BLaER1 (cell line): ENCODE measurements around the gene NCKAP5L.

Experiments used
- H3K27ac ChIP-seq: shearing (Covaris generic); formaldehyde crosslinking; 2 replicates; pipeline ENCODE4 v1.8.1; 2022
- H3K27me3 ChIP-seq: shearing (Covaris generic); formaldehyde crosslinking; 2 replicates; pipeline ENCODE4 v1.8.1; 2022
- H3K36me3 ChIP-seq: shearing (Covaris generic); formaldehyde crosslinking; 2 replicates; pipeline ENCODE4 v1.8.1; 2022
- H3K4me1 ChIP-seq: shearing (Covaris generic); formaldehyde crosslinking; 2 replicates; pipeline ENCODE4 v1.8.1; 2022
- H3K4me2 ChIP-seq: shearing (Covaris generic); formaldehyde crosslinking; 2 replicates; pipeline ENCODE4 v1.8.1; 2022
- H3K4me3 ChIP-seq: shearing (Covaris generic); formaldehyde crosslinking; 2 replicates; pipeline ENCODE4 v1.8.1; 2022
- H3K9ac ChIP-seq: shearing (Covaris generic); formaldehyde crosslinking; 2 replicates; pipeline ENCODE4 v1.8.1; 2022
- H3K9me3 ChIP-seq: shearing (Covaris generic); formaldehyde crosslinking; 2 replicates; pipeline ENCODE4 v1.8.1; 2022
- H4K20me1 ChIP-seq: shearing (Covaris generic); formaldehyde crosslinking; 2 replicates; pipeline ENCODE4 v1.8.1; 2022
- Cebpa-rat ChIP-seq: shearing (Covaris generic); IDR thresholded peaks from 2 replicates; pipeline ENCODE4 v1.8.1; 2022

NCKAP5L gene

DNA sequence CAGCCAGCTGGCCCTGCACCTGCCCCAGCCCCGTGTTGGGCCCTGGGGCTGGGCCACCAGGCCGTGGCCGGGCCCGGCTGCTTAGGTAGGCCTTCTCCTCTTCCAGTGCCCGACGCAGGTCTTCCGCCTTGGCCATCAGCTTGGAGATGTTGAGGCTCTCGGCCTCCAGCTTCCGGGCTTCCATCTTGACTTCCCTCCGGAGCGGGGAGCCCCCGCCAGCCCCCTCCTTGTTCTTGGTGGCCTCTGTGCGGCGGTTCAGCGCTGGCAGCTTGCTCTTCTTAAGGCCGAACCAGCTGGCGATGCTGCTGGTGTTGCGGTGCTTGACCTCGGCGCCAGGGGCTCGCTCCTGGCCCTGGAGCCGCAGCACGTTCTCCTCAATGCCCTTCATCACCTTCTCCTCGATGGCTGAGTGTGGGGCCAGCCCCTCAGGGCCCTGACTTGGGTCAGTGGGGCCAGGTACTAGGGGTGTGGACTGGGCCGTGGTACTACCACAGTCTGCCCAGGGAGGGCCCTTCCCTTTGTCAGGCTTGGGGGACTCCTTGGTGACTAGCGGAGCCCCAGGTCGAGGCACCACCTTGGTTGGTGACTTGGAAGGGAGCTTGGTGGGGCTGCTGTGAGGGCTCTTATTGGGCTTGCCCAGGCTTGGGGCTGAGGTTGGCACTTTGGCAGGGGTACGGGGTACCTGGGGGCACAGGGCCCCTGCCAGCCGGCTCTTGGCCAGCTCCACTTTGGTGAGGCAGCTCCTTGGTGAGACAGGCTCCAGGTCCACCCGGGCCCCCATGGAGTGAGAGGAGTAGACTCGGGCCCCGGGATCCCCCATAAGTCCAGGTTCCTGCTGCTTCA lies 33.2 kb downstream of the NCKAP5L start:
- H3K4me3 ChIP-seq: no peak overlapping the region
- no peaks in the 10 kb centered on the region for H4K20me1 ChIP-seq
- H3K9me3 ChIP-seq: no peaks in the 10 kb centered on the region
- no peak overlapping the region for H3K27ac ChIP-seq
- peaks cover 10% of the 10 kb centered on the region for H3K4me1 ChIP-seq
- no peaks in the 10 kb centered on the region for H3K27me3 ChIP-seq
- no peak for TF ChIP-seq Cebpa-rat
- no peak overlapping the region for H3K4me2 ChIP-seq
- H3K9ac ChIP-seq: no peak overlapping the region
- H3K36me3 ChIP-seq: peaks cover 77% of the 10 kb centered on the region

DNA sequence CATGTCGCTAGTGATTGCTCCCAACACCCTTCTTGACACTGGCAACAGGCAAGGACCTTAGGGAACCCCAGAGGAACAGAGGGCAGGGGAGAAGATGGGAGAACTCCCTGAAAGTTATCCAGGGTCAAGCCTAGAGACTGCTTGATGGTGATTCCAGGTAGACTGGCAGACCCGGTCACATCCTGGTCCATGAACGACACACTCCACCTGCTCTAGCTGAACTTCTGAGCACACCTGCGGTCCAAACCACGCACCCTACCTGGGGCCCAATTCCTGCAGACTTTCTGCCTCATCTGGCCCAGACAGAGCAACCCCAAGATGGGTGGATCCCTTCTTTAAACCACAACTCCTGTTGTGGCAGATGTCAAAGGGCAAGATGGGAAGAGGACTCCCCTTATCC lies 34.2 kb downstream of the NCKAP5L start:
- no peaks in the 10 kb centered on the region for H4K20me1 ChIP-seq
- no peak overlapping the region for H3K4me2 ChIP-seq
- no peak overlapping the region for H3K27ac ChIP-seq
- H3K36me3 ChIP-seq: peaks cover 68% of the 10 kb centered on the region
- no peak for TF ChIP-seq Cebpa-rat
- H3K4me3 ChIP-seq: no peak overlapping the region
- H3K27me3 ChIP-seq: no peaks in the 10 kb centered on the region
- peaks cover 20% of the 10 kb centered on the region for H3K4me1 ChIP-seq
- no peak overlapping the region for H3K9ac ChIP-seq
- H3K9me3 ChIP-seq: no peaks in the 10 kb centered on the region

DNA sequence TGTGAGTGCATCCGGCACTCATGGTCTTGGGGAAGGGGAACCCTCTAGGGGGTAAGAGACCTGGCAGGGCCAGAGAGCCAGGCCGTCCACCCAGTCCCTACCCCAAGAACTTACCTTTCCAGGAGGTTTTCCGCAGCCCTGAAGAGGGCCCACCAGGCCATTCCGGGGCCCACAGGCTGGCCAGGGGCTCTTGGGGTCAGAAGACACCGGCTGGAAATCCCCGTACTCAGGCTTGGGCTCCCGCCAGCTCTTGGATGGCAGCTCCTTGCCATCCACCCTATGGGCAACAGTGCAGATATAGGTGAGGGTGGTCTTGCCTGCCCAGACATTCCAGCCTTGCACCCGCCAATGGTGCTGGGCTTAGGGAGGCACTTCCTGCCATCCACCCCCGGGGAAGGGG lies 34.6 kb downstream of the NCKAP5L start:
- Histone ChIP-seq H3K4me3 (no peak overlapping the region), H4K20me1 (no peaks in the 10 kb centered on the region), H3K9ac (no peak overlapping the region)

DNA sequence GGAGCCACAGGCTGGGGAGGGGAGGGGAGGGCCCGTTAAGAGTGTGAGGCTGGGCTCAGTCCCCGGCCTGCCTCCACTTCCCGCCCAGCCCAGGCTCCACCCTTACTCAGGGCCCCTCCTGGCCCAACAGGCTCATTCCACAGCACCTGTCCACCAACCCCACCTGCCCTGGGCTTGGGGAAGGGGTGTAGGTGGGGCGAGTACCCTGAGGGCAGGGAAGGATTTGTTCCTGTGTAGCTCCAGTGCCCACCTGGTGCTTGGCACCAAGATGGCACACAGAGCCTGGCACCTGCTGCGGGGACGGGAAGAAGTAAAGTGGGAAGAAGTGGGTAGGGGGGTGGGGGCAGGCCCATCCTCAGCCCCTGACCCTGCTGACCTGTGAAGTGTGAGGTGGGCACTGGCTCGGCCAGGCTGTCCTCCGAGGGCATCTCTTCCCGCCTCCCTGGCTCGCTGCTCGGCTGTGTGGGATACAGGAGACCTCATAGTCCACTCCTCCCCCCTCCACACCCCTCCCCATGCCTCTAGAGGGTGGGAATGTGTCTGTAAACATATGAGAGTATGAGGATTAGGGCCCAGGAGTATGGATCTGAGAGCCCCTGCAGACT lies 35.1 kb downstream of the NCKAP5L start:
- no peak overlapping the region for H3K9ac ChIP-seq
- H3K36me3 ChIP-seq: peaks cover 59% of the 10 kb centered on the region
- no peak overlapping the region for H3K4me2 ChIP-seq
- H3K4me1 ChIP-seq: peaks cover 16% of the 10 kb centered on the region
- no peak overlapping the region for H3K27ac ChIP-seq
- H3K9me3 ChIP-seq: no peaks in the 10 kb centered on the region
- no peak overlapping the region for H3K4me3 ChIP-seq
- no peaks in the 10 kb centered on the region for H3K27me3 ChIP-seq
- TF ChIP-seq Cebpa-rat: no peak
- no peaks in the 10 kb centered on the region for H4K20me1 ChIP-seq

More for the DNA sequence above, 34.6 kb downstream of the NCKAP5L start:
- H3K9me3 ChIP-seq: no peaks in the 10 kb centered on the region
- no peak for TF ChIP-seq Cebpa-rat
- peaks cover 19% of the 10 kb centered on the region for H3K4me1 ChIP-seq
- no peak overlapping the region for H3K4me2 ChIP-seq
- no peak overlapping the region for H3K27ac ChIP-seq
- peaks cover 65% of the 10 kb centered on the region for H3K36me3 ChIP-seq
- no peaks in the 10 kb centered on the region for H3K27me3 ChIP-seq

DNA sequence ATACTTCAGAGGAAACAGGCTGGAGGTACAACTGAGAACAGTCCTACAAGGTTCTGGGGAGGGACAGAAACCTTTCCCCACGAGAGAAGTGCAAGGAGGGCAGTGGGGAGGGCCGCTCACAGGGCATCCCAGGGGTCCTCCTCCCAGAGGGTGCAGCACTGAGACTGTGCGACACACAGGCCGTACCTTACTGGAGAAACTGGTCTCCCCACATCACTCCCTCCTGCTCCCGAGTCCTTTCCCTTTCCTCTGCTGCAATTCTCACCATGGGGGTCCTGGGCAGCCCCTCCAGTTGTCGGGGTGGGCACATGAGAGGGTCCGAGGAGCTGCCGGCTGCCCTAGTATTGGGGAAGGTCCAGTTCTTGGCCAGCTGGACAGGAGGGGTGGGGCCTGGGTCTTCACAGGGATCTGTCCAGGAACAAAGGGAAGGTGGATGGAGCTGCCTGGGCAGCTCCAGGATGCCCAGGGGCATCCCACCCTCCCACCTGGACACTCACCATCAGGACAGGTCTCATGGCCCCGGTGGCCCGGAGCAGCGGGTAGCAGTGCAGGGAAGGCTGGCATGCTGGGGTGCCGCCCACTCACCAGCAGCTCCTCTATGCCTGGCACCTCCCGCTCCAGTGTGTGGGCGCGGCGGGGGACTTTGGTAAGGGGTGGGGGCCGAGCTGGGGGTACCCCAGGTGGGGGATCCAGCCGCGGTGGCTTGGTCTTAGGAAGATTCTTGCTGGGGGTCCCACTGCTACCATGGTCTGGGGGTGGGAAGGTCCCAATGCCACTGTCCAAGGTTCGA lies 35.8 kb downstream of the NCKAP5L start:
- H3K4me3 ChIP-seq: no peak overlapping the region
- no peaks in the 10 kb centered on the region for H3K27me3 ChIP-seq
- no peak overlapping the region for H3K4me2 ChIP-seq
- H3K9ac ChIP-seq: no peak overlapping the region
- no peak for TF ChIP-seq Cebpa-rat
- no peak overlapping the region for H3K27ac ChIP-seq
- peaks cover 16% of the 10 kb centered on the region for H3K4me1 ChIP-seq
- H3K36me3 ChIP-seq: peaks cover 59% of the 10 kb centered on the region
- H4K20me1 ChIP-seq: no peaks in the 10 kb centered on the region
- H3K9me3 ChIP-seq: peaks cover 5% of the 10 kb centered on the region; the same call in 1 of the 2 replicates

DNA sequence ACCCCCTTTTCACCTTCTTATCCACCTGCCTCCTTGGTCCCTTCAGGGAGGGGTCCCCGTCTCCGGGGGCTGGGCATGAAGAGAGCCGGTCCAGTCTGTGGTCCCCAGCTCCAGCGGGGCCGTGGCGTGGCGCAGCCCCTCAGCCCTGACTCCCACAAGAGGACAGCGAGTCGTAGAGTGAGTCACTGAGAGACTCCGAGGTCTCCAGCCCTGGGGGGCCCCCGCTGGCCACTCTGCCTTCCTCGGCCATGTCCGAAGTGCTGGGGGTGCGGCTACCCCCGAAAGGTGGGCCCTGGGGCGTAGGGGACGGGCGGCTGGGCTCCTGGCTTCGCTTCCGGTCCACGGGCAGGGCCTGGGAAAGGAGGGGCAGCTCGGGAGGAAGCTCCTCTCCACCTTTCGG lies 36.5 kb downstream of the NCKAP5L start:
- peaks cover 16% of the 10 kb centered on the region for H3K4me1 ChIP-seq
- H3K27me3 ChIP-seq: no peaks in the 10 kb centered on the region
- no peak overlapping the region for H3K4me3 ChIP-seq
- H3K27ac ChIP-seq: no peak overlapping the region
- H3K36me3 ChIP-seq: peaks cover 52% of the 10 kb centered on the region
- H4K20me1 ChIP-seq: no peaks in the 10 kb centered on the region
- peaks cover 5% of the 10 kb centered on the region; the same call in 1 of the 2 replicates for H3K9me3 ChIP-seq
- H3K4me2 ChIP-seq: no peak overlapping the region
- H3K9ac ChIP-seq: no peak overlapping the region
- no peak for TF ChIP-seq Cebpa-rat

DNA sequence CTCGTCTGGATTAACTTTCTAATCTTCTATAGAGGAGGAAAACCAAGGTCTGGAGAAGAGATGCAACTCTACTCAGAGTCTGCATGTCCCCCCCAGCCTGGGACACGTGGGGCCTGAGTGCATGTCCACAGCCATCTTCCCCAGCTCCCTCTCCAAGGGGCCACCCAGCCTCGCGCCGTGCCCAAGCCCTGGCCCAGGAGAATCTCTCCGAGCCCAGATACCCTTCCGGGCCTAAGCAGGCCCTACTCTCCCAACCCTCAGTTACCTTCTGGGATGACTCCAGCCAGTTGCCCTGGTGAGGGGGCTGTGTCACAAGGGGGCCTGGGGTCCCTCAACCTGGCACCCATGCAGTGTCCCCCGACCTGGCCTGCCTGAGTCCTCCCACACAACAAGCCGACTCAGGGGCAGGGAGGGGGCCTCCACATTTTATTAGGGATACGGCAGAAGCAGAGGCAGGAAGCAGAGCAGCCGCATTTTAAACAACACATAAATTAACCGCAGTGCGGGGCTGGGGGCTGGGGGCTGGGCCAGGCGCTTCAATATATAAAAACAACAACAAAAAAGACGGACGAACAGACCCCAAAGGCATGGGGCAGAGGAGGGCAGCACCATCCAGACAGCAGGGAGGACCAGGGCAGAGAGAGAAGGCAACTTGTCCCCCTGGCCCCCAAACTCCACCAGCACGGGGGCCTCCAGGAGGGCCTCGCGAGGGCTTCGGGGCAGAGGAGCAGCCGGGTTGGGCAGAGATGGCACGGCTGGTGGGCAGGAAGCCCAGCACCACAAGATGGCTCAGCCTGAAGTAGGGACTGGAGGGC lies 37.3 kb downstream of the NCKAP5L start:
- H4K20me1 ChIP-seq: no peaks in the 10 kb centered on the region
- no peaks in the 10 kb centered on the region for H3K27me3 ChIP-seq
- H3K4me3 ChIP-seq: no peak overlapping the region
- H3K9ac ChIP-seq: no peak overlapping the region
- peaks cover 16% of the 10 kb centered on the region for H3K4me1 ChIP-seq
- H3K36me3 ChIP-seq: peaks cover 45% of the 10 kb centered on the region
- H3K27ac ChIP-seq: no peak overlapping the region
- H3K9me3 ChIP-seq: peaks cover 5% of the 10 kb centered on the region; the same call in 1 of the 2 replicates
- no peak for TF ChIP-seq Cebpa-rat
- H3K4me2 ChIP-seq: no peak overlapping the region

DNA sequence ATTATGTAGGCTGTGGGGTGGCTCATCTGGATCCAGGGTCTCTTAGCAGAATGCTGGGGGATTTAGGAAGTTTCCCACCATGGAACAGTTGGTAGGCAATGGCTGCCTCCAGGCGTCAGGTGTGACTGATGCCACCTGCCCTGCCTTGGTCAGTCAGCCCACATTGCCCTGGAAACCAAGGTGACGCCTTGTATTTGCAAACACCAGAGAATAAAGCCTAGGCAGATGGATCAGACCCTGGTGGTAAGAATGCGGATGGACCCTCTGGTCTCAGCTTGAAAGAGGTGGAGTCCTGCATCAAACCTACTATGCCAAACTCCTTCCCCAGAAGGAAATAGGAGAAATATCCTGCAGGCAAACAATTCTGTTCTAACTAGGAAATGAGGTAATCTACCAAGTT lies 38.2 kb downstream of the NCKAP5L start:
- Histone ChIP-seq H3K9me3 (peaks cover 5% of the 10 kb centered on the region; the same call in 1 of the 2 replicates), H3K4me3 (no peak overlapping the region), H4K20me1 (no peaks in the 10 kb centered on the region), H3K27me3 (no peaks in the 10 kb centered on the region), H3K27ac (no peak overlapping the region), H3K4me1 (peaks cover 16% of the 10 kb centered on the region), H3K9ac (no peak overlapping the region), H3K36me3 (peaks cover 35% of the 10 kb centered on the region), H3K4me2 (peak overlapping the region; percentile 51)
- no peak for TF ChIP-seq Cebpa-rat

DNA sequence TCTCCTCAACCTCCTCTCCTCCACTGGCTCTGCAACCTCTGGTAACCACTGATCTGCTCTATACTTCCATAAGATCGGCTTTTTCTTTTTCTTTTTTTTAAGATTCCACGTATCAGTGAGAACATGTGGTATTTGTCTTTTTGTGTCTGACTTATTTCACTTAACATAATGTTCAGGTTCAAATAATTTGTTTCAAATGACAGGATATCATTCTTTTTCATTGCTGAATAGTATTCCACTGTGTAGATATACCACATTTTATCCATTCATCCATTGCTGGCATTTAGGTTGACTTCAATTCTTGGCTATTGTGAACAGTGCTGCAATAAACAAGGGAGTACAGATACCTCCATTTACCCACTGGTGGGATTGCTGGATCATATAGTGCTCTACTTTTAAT lies 40.5 kb downstream of the NCKAP5L start:
- Histone ChIP-seq H3K9ac (no peak overlapping the region), H3K4me2 (no peak overlapping the region), H3K9me3 (peaks cover 5% of the 10 kb centered on the region; the same call in 1 of the 2 replicates), H4K20me1 (no peaks in the 10 kb centered on the region), H3K4me1 (peaks cover 16% of the 10 kb centered on the region), H3K36me3 (peaks cover 20% of the 10 kb centered on the region), H3K27ac (no peak overlapping the region), H3K4me3 (no peak overlapping the region), H3K27me3 (no peaks in the 10 kb centered on the region)
- TF ChIP-seq Cebpa-rat: no peak
